GM19395 (cell line): ENCODE measurements around the gene AP3S2.
"Not testable (repeated sequence)": the region's sequence is repeated elsewhere in the genome, so short reads cannot be mapped to it uniquely, and the experiment has no call there.

Experiments used
- ATAC-seq: cut with Tn5 transposase; IDR thresholded peaks from one replicate; pipeline ENCODE4 v1.9.1; 2021; ENCODE audit warnings: mild to moderate bottlenecking, moderate library complexity; ENCODE audit not compliant: unreplicated experiment

The AP3S2 gene

DNA sequence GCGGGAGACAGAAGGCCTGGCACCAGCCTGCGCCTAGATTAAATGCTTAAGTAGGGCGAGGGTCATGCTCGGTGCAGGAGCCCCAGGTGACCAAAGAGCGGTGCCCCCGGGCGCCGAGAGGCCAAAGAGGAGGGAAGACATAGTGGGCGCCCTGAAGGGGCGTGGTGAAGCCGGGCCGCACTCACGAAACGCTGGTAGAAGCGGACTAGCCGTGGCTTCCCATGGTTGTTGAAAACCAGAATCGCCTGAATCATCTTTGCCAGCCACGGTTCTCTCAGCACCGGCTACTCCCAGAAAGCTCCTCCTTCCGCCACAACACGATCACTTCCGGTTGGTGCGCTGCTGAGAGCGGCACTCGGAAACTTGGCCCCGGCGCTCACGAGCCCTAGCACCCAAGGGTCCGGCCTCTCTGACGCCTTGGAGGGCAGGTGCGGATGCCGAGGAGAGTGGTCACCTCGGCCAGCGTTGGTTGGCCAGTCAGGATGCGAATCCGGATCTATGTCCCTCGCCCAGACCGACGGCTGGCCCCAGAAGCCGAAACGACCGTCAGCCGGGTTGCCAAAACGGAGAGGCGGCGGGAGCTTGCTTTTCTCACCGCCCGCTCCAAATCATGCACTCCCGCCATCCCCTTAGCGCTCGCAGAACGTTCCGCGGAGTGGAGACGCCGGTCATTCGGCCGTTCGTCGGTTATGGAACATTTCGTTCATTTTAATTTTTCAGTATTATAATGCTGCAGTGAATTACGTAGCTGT lies at the start of gene AP3S2:
Gene AP3S2 (minus strand): TSS at position 299 of the 752 bp plus-strand sequence. CDS start 45 bp downstream, at position 254.
- peak; percentile 91 for ATAC-seq

DNA sequence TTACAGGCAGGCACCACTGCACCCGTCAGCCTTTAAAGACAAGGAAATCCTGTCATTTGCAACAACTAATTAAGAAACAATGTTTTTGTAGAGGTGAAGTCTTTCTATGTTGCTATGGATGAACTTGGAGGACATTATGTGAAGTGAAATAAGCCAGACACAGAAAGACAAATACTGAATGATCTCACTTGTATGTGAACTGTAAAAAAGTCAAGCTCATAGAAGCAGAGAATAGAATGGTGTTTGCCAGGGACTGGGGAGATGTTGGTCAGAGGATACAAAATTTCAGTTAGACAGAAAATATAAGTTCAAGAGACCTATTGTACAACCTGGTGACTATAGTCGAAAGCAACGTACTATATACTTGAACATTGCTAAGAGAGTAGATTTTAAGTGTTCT lies 46.1 kb upstream of the AP3S2 start:
- ATAC-seq: no peak

DNA sequence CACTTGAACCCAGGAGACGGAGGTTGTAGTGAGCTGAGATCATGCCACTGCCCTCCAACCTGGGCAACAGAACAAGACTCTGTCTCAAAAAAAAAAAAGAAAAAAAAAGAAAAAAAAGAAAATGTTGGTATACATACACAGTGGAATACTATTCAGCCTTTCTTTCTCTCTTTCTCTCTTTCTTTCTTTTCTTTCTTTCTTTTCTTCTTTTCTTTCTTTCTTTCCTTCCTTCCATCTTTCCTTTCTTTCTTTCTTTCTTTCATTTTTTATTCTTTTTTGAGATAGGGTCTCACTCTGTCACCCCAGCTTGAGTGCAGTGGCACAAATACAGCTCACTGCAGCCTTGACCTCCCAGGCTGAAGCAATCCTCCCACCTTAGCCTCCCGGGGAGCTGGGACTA lies 45.6 kb upstream of the AP3S2 start:
- ATAC-seq: not testable (repeated sequence)

DNA sequence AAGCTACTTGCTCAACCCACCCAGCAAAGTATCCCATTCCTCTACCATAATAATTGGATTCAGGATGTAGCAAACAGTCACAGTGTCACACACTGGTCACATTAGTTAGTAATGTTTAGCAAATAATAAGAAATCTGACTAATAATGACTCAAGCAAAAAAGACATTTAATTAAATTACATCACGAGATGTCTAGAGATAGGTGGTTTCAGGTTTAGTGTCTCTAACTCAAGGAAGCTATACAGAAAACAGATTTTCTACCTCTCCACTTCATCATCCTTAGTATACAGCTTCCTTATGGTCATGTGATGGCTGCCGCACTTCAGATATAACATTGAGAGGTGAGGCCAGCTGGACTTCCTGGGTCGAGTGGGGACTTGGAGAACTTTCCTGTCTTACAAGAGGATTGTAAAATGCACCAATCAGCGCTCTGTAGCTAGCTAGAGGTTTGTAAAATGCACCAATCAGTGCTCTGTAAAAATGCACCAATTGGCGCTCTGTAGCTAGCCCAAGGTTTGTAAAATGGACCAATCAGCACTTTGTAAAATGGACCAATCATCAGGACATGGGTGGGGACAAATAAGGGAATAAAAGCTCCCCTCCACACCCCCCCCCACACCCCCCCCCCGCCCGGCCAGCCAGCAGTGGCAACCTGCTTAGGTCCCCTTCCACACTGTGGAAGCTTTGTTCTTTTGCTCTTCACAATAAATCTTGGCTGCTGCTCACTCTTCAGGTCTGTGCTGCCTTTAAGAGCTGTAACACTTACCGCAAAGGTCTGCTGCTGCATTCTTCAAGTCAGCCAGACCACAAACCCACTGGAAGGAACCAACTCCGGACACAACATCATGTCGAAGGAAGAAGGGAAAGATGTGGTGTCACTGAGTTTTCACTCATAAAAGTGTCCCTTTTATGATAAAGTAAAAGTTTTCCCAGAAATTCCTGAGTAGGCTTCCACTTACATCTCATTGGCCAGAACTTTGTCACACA lies 43.9 kb upstream of the AP3S2 start:
- ATAC-seq: no peak

DNA sequence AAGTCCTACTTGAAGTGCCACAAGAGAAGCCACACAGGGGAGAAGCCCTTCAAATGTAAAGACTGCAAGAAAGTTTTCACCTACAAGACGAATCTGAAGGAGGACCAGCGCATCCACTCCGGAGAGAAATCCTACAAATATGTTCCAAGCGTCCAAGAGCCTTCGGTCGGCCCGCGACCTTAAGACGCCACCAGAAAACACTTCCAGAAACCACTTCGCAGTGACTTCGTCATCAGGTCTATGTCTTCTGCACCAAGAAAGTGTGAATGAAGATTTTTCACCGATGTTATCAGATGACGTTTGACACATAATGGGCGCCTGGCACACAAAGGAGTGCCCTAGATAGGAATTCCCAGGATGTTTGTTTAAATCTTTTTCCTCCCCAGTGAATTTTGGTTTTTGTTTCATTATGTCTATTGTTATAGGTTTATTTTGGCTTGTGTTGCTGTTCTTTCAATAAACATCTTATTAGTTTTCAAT lies 43.0 kb upstream of the AP3S2 start:
- ATAC-seq: no peak

DNA sequence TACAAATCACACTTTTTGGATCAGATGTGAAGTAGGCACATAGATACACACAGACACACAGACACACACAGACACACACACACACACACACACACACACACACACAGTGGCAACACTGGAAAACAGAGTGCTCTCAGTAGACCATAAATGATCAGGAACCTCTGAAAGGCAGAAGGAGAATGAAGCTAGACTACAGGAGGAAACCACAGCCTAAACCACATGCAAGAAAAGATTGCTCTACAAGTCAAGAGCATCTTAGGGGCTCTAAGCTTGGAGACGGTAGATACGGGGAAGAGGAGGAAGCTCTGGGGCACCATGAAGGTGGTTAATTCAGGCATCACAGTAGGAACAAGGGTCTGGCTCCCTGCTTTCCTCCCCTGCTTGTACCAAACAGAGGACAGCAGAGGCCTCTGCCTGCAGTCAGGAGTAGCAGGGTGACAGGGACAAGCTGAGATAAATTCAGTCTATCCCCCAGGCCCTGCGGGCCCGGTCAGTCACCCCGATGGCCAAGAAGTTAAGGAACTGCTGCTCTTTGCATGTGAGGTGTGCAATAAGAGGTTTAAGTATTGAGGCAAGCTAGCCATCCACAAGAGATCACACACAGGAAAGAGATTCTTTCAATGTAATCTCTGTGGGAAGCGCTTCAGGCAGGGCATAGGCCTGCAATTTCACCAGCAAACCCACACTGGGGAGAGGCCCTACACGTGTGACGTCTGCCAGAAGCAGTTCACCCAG lies 42.4 kb upstream of the AP3S2 start:
- no peak for ATAC-seq

DNA sequence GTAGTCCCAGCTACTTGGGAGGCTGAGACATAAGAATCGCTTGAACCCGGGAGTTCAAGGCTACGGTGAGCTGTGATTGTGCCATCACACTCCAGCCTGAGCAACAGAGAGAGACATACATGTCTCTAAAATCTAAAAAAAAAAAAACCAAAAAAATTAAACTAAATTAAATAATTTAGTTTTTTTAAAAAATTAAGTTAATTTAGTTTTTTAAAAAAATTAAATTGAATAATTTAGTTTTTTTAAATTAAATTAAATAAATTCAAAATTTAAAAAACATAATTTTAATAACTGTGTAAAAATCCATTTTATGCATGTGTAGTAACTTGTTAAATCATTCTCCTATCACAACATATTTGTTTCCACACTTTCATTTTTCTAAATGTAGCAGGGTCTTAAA lies 39.1 kb upstream of the AP3S2 start:
- no peak for ATAC-seq

DNA sequence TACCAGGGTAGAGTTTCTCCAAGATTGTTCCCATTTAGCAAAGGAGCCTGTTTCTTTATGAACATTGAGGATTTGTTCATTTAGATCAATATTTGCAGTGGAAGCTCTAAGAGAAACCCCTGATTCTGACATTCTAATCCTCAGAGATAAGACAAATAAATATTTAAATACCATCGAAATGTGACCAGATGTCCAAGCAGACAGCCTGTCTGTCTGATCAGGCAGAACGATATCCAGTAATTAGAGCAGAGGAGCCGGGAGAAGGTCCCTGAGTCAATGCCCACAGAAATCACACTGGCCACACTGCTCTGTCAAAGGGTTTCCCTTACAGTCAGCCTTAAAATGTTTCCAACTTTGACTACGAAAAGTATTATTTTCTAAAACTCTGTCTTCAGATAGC lies 34.6 kb upstream of the AP3S2 start:
- ATAC-seq: no peak

DNA sequence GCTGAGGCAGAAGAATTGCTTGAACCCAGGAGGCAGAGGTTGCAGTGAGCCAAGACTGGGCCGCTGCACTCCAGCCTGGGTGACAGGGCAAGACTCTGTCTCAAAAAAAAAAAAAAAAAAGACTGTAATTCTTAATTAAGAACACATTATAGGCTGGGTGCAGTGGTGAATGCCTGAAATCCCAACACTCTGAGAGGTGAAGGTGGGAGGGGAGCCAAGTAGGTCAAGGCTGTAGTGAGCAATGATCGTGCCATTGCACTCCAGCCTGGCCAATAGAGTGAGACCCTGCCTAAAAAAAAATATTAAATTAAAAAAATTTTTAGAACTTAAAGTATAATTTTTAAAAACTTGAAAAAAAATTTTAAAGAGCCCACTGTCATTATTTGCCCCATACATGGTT lies 32.4 kb upstream of the AP3S2 start:
- no peak for ATAC-seq

DNA sequence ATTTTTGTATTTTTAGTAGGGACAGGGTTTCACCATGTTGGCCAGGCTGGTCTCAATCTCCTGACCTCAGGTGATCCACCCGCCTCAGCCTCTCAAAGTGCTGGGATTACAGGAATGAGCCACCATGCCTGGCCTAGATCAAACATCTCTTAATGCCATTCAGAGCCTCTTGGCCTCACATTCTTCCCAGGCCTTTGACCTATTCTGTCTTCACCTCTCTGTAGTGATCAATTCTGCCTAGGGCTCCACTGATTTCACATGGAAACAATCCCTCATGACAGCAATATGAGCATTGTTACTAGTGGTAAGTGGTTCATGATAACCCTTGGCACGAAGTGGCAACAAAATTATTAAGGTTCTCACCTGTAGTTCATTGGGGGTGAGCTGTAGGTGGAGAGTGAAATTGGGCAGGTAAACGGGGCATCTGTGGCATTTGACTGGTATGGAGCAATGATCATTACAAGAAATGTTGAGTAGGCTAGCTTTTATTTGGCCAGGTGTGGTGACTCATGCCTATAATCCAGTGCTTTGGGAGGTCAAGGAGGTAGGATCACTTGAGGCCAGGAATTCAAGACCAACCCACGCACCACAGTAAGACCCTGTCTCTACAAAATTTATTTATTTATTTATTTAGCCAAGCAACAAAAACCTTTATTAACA lies 23.8 kb upstream of the AP3S2 start:
- ATAC-seq: no peak

DNA sequence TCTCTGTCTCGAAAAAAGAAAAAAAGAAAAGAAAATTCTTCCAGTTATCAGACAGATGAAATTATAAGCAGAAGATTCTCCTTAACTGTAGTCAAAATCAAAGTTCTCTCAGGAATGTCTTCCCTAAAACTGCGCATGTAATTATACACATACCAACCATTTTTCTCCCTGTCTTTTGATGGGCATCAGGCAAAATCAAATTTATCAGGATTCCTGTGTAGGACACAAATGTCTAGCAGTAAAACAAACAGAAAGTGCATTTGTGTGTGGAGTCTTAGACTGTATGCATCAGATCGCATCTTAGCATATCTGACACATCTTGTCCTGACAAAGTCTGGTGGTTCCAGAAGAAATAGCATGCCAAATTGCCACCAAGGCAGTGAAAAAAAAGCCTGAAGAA lies 22.9 kb upstream of the AP3S2 start:
- ATAC-seq: no peak

DNA sequence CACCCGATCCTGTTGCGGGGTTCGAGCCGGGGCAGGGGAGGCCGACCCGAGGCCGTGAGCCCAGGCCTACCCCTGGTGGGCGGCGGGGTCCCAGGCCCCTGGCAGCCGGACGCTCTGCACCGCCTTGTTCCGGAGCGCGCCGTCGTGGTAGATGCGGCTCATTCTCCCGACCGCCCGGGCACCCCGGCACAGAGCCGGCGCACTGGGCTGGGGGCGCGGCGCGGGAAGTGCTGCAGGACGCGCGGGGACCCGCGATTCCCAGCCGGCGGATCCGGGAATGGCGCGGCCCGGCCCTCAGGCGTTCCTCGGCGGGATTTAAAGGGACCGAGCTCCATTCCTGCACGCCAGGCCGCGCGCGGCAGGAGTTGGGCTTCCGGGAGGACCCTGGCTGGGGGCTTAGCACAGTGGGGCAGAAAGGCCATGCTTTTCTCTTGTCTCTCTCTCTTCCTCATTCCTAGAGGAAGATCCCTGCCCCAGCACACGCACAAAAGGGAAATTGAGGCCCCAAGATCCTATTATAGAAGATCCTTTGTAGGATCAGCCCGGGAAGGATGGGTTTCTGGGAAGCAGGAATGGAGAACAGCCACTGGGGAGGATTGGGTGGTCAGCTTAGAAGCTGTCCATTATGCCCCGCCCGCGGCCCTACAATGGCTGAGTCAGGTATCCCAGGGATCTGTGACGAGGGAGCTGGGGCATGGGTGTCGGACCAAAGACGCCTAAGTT lies 19.0 kb upstream of the AP3S2 start, which contains the start of gene ARPIN:
Gene ARPIN (minus strand): TSS at position 279 of the 723 bp plus-strand sequence. CDS start 117 bp downstream, at position 162.
- ATAC-seq: no peak

DNA sequence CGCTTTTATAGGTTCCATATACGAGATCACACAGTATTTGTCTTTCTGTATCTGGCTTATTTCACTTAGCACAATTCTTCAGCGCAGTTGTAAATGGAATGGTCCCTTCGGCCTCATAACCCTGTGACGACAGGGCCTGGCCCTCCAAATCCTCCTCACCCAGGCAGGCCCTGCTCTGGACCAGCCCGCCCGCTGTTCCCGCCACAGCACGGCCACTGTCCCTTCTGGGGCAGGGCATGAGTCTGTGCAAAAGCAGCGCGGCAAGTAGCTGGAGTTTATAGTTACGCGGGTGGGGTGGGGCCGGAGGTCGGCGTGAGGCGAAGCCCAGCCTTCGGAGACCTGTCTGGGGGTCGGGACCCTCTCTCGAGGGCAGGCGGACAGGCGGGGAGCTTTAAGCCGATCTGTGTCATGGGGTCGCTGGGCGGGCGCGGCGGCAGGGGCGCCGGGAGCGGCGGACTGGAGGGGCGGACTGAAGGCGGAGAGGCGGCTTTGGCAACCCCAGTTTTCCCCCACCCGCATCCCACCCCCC lies 18.4 kb upstream of the AP3S2 start:
- ATAC-seq: no peak

DNA sequence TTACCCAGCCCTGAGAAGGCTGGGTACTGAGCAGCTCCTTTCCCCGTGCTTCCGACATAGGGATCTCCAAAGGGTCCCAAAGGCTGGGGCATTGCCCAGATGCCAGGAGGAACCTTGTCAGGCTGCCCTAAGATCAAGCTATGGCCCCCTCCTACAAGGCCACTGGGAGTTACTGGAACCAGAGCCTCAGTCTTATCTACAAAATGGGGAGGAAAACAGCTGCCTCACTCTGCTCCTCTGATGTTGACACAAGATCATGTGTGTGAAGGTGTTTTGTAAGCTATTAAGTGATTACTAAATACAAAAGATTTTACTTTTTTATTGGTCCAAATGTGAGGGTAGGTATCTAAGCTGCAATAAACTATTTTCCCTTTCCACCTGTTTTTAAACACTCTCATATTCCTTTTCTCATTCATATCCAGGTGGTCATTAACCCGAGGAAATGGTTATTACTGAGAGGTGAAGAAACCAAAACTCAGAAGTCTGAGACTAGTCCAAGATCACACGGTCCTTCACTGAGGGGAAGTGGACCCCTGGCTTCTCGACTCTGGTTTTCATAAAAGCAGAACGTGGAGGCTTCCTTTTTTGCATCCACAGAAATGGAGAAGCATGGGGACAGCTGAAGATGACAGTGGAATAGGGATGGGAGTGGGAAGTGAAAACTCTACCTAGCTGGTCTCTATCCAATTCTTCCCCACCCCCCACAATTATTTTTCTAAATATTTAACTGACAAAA lies 17.3 kb upstream of the AP3S2 start:
- no peak for ATAC-seq

DNA sequence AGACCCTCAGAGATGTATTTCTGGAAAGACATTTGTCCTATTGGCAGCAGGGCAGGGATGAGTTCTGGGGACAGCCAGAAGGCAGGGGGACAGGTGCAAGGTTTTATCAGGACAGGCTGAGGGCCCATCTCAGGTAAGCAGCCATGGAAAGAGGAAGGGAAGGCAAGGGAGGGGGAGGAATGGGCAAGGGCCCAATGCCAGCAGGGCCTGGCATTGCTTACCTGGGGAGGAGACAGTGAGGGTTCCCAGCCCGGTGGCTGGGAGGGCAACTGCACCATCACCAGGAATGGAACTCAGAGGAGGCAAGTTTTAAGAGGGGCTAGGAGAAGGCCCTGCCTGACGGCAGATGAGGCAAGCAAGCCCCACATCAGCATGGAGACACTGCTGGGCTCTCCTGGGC lies 15.8 kb upstream of the AP3S2 start:
- ATAC-seq: no peak

DNA sequence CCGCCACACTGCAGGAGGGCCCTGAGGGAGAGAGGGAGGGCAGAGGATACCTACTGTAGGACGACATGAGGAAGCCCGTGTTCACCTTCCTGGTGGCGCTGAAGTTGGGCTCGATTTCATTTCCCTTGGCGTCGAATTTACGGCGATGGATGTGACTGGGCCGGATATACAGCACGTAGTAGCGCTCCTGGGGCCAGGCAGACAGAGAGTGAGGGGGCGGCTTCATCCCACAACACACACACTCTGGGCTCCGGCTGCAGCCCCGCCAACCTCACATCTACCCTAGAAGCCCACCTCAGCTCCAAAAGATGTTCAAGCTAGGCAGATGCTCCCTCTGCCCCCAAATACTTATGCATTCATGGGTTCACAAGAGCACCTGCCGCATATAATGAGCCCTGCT lies 14.4 kb upstream of the AP3S2 start:
- ATAC-seq: no peak

DNA sequence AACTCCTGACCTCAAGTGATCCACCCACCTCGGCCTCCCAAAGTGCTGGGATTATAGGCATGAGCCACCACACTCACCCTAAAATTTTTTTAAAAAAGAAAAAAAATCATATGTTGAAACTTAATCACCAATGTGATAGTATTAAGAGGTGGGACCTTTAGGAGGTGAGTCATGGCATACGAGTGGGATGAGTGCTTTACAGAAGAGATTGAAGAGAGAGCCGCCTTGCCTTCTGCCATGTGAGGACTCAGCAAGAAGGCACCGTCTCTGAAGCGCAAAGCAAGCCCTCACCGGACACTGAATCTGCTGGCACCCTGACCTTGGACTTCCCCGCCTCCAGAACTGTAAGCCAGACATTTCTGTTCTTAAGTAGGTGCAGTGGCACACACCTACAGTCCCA lies 13.5 kb upstream of the AP3S2 start:
- no peak for ATAC-seq

DNA sequence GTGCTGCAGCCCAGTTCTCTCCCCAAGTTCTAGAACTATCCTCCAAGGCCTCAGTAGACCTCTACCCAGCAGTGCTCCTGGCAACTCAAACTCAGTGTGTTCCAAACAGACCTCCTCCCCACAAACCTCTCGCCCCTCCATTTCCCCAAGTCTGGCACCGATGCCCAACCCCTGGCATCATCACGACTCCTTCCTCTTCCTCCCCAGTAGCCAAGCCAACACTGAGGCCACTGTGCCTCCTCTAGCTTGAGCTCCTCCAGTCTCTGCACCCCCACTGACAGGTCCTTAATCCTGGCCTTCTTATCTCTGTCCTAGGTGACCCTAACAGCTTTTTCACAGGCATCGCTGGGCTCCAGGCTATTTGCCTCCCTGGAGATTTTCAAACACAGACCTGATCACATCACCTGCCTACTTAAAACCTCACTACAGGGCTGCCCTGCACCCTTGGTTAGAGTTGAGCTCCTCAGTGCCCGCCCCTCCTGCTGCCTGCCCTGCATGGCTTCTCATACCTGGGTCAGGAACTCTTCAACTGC lies 12.1 kb upstream of the AP3S2 start:
- ATAC-seq: no peak

DNA sequence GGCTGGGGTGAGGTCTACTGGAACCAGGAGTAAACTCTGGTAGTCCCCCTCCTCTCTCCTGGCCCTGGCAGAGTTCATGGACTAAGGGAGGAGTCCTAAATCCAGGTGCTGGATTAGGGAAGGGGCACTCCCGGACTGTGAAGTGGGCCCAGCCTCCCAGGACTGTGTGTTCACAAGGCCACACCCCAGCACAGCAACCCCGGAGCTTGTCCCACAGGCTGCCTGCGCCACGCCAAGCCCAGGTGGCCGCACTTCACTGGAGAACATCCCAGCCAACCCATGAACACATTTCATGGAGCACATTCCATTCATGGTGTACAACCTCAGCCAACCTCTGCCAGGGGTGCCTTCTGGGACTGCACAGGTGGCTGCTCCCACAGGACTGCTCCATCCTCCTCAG lies 10.7 kb upstream of the AP3S2 start:
- ATAC-seq: no peak
